Stimulated activated CD4-positive, alpha-beta T cell treated with anti-CD3 and anti-CD28 coated beads, Interleukin-15, amount 100 ng/mL, for 1 hour (primary cell): ENCODE data around the gene MID1.
"Not testable (repeated sequence)": the region's sequence is repeated elsewhere in the genome, so short reads cannot be mapped to it uniquely, and the experiment has no call there.

Experiments used
- DNase-seq, 2 donors: peaks; one replicate each; pipeline ENCODE4 v3.0.0-alpha.2; 2020; ENCODE audit warnings: low read depth in 1 of 2, low spot score in 1 of 2

MID1 gene

DNA sequence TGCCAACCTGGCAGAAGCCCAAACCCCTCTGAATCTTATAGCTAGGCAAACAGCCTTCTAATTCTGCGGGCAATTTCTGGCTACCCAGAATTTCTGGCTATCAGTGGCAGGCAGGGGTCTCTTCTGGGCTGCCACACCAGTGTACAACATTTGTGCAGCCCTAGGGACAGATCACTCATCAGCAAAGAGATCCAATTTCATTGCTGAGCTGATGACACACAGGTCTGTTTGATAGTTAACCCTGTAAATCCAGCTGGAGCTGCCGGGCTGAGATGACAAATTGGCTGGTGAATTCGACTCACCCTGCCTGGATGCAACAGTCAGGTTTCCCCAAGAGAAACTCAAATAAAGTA is 2.4 kb downstream of the MID1 start:
- no peak for DNase-seq

DNA sequence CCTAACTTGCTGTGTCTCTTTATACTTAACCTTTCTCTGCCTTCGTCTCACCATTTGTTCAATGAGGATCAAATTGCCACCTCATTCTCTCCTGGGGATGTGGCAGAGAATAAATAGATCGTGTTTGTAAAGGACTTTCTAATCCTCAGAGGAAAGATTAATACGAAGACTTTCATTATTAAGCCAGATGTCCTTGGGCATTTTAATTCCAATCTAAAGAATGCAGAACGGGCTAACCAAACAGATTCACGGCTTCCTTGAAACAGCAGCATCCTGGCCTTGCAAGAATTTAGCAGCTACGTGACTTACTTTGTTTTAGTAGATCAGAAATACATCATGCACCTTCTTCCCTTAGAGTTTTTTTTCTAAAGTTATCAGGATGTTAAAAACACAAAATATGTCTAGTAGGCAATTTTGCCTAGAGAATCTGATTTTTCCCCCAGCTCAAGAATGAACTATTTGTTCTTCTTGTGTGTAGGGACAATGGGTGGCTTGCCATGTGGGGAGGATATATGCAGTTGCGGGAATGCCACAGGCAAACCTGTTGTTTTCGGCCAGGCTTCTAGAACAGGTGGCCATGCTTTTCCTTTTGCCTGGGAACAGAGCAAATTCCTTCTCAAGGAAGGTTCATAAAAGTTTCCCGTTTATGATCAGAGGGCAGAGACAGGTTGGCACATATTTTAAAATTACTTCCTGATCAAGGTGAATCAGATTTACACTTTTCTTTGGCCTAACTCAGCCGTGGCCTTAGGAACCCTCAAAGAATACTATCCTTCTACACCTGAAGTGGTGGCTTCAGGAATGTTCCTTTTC is 3.0 kb downstream of the MID1 start:
- no peak for DNase-seq

DNA sequence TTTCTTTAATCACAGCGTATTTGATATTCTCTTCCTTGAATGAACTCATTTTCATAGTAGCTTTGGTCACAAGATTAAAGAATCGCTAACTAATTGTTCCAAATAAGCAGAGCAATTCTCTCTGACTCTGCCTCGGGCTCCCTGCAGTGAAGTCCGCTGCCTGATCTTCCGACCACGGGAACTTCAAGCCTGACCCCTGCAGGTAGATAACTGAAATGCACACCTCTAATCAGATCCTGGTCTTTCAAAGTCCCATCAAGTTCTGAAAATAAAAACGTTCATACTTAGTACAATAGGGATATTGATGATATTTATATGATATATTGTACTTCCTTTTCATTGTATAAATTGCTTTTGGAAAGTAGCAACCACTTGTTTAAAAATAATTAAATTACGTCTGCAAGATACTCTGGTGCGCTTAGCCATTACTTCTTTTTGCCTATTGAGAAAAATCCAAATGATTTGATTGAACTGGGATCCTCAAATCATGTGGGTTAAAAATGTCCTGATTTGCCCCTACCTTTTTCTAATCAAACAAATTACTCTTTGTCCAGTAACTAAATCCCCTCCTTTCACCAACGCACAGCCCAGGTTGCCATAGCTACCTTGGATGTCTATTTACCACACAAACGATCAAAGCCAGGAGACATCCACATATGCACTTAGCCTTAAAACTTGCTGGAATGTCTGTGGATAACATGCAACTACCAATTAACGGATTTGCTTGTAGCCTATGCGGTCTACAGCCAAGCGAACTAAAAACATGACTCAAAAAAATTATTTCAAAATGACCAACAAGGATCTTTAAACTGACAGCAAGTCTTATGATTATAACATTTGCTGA is 4.2 kb downstream of the MID1 start:
- no peak for DNase-seq

DNA sequence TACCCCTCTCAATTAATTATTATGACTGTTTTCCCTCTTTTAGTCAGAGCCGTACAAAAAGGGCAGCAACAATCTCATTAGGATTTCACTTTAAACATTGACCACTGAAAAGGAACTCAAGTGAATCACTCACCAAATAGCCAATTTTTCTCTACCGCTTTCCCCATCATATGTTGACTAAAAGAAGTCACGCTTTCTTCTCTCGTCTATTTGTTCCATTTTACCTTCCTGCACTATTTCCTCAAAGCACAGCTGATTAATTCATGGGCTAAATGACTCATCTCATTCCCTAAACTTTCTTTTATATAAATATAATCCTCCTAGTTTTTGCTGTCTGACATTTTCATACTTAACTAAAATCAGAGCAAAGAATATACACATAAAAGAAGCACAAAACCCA is 8.2 kb downstream of the MID1 start:
- DNase-seq: no peak

DNA sequence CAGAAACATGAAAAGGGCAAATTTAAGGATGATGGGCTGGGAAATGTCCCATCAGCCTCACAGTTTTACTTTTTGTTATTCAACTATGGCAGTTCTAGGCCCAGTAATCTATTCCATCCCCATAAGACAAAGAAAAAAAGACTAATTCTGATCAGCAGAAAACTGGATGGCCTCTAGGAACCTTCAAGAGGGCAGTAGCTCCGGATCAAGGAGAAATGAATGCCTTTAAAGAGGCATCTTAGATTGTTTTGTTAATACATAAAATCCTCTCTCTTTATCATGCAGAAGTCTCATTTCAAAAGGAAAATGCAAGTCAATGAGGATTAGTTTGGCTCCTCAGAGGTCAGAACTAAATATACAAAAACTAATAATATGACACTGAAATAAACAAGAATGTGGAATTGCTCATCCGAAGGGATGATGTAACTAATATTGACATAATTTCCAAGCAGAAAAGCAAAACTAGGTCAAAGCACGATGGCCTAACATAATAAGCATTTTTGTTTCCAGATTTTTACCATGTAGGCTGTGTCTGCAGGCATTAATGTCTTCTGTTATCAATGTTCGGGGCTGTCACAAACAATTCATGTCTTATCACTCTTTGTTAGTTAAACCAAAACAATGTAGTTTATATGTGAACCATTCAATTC is 8.8 kb downstream of the MID1 start:
- no peak for DNase-seq

DNA sequence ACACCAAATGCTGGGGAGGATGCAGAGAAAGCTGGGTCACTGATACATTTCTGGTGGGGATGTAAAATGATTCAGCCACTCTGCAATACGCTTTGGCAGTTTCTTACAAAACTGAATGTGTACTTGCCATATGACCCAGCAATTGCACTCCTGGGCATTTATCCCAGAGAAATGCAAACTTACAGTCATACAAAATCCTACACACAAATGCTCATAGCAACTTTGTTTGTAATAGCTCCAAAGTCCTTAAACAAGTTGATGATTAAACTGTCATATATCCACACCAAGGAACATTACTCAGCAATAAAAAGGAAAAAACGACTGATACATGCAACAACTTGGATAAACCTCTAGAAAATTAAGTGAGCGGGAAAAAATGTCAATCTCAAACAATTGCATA is 12.3 kb downstream of the MID1 start:
- no peak for DNase-seq

DNA sequence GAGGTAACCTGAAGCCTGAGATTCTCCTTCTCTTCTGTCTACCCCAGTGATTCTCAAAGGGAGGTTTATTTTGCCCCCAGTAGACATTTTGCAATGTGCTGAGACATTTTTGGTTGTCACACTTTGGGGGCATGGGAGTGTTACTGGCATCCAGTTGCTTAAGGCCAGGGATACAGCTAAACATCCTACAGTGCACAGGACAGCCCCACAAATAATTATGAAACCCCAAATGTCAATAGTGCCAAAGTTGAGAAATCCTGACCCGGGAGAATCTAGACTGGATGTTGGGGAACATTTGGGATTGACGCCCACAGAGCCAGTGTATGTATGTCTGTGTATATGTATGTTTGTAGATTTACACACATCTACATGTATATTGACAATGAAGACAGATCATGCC is 13.2 kb downstream of the MID1 start:
- DNase-seq: no peak

DNA sequence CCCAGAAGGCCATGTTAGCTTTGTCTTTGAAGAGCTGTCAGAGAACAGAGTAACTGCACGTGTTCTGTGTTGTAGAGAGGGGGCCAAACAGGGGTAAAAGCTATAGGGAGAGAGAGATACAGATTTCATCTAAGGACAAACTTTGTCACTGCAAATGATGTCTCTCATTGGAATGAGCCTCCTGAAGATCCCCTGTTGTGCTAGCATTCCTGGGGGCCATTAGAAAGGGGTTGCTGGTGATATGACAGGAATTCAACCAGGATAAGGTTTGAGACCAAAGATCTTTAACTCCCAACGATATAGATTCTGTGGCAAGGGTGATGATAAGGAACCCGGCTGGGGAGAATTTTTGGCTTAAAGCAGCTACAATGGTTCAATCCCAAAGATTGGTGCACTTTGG is 16.8 kb downstream of the MID1 start:
- DNase-seq: no peak

DNA sequence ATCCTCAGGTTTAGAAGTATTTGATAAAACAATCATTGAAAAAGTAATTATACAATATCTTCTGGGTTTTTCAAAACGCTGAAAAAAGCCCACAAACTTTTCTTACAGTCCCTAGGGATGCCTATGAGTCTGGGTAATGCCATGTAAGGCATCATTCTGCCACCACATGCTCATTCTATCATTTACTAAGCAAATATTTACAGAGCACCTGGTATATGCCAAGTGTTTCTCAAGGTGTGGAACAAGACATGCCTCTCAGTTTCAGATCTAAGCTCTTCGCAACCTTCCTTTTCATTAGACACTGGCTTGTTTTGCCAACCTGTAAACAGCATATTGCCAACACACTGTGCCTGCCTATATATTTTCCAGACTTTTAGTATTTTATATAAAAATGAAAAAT is 17.7 kb downstream of the MID1 start:
- DNase-seq: no peak

DNA sequence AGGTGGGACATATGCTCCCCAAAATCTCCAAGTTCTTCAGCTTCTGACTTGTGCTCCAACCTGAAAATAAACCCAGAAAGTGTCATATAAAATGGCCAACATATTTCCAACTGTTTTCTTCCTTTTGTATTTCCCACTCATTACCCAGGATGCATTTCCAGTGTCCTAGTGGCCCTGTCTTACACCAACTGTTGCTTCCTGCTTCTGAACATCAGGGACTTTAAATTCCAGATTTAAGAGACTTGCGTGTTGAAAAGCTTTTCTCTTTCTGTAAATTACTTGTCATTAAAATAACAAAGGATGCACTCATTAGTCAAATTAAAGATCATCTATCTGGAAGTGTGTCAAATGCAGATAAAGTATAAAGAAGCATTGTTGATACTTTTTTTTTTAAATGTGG is 19.9 kb downstream of the MID1 start:
- DNase-seq: no peak

DNA sequence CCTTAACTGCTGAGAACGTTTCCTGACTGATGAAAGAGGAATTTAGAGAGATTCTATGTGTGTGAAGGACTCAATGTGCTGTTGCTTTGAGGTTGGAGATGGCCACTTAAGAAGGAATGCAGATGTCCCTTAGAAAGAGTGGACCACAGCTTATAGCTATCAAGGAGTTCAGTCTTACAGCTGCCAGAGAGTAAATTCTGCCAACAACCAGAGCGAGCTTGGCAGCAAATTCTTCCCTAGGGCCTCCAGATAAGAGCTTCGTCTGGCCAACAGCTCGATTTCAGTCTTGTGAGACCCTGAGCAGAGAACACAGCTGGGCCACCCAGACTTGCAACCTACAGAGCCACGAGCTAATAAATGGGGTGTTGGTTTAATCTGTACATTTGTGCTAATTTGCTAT is 21.8 kb downstream of the MID1 start:
- no peak for DNase-seq

DNA sequence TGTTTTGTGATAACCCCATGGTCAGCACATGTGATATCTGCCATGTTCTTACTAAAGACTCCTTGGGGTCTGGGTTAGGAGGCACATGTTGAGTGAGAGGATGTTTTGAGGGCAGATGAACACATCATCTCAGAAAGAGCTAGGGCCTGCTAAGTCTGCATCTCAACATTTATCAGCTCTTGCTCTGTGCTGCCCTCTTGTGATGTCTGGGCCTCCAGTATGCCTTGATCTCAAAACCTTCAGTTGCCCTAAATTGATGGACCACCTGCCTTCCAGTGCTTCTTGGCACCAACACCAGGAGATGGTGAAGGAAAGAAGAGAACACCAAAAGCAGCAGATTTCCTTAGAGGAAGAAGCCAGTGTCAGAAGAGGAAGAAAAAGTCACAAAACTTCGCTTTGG is 22.5 kb downstream of the MID1 start:
- DNase-seq: no peak

DNA sequence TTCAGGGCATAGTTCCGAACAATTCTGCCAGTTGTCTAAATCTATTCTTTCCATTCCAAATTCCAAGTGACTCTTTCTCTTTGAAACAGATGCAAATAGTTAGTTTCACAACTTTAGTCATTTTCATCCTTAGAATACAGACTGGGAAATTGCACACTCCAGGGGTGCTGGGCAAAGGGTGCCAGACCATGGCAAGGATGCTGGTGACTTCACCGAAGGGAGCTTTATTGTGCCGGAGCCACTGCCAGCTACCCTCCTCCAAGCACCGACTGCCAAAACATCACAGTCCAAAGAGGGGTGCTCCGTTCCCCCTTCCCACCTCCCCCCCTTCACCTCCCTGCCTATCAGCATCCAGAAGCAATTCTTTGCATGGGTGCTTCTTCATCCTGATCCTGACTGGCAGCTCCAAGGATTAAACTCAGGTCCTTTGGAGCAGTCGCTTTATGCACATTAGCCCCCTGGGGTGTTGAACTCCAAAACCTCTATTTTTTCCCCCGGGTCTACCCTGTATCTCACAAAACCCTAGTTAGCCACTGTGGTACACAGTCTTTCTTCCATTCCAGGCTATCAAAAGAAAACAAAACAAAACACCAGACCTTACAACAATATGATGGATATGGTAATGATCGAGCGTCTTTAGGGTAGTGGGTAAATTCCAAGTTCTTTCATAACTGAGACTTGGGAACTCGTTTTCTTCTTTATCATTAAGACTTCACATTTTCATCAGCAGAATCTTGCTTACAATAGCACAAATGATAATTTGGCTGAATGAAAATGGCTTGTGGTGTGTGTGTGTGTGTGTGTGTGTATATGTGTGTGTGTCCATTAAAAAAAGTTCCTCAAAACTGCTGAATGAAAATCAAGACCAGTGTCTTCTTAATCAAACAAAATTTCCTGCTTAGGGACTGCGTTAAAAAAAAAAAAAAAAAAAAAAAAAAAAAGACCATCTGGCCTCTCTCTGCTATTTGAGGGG is 28.7 kb downstream of the MID1 start:
- DNase-seq: no peak

DNA sequence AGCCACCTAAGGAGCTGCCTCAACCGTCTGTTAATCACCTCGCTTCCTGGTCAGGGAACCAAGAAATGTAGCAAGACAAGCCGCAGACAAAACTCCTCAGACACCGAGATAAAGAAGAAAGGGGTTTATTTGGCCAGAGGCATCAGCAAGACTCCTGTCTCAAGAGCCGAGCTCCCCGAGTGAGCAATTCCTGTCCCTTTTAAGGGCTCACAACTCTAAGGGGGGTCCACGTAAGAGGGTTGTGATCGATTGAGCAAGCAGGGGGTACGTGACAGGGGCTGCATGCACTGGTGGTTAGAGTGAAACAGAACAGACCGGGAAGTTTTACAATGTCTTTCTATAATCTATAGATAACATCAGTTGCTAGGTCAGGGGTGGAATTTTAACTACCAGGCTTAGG is 30.6 kb downstream of the MID1 start:
- not testable (repeated sequence) for DNase-seq

DNA sequence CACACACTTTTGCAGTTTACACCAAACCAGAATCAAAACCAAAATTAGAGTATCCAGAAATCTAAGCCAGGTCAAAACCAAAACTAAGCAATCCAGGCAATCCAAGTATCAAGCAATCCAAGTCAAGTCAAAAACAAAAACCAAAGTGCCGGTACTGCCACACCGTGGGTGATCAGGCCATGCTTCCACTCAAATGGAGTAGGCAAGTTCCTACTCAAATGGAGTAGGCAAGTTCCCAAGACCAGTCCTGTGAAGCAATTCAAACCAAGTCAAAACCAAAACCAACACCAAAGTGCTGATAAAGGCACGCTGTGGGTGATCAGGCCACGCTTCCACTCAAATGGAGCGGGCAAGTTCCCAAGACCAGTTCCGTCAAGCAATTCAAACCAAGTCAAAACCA is 31.3 kb downstream of the MID1 start:
- DNase-seq: no peak

DNA sequence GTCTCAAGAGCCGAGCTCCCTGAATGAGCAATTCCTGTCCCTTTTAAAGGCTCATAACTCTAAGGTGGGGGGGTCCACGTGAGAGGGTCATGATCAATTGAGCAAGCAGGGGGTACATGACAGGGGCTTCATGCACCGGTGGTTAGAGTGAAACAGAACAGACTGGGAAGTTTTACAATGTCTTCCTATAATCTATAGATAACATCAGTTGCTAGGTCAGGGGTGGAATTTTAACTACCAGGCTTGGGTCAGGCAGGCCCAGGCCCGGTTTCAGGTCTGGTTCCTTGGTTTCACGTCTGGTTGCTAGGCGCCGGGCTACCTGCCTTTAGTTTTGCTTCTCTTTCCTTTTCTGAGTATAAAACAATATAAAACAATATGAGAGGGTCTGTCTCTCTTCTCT is 35.5 kb downstream of the MID1 start:
- not testable (repeated sequence) for DNase-seq

DNA sequence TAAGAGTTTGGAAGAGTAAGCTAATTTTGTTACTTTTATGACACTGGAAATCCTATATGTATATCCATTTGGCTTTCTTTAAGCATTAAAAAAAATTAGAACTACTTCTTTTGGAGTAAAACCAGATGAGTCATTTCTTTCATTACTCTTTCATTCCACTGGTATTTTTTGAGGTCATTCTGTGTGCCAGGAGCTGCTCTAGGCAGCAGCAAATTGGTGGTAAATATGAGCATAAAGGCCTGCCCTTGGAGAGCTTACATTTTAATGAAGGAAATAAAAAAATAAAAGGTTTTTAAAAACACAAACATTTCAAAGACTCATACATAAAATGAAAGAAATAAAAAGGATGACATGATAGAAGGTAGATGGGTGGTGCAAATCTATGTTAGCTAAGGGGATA is 37.4 kb downstream of the MID1 start:
- DNase-seq: no peak

DNA sequence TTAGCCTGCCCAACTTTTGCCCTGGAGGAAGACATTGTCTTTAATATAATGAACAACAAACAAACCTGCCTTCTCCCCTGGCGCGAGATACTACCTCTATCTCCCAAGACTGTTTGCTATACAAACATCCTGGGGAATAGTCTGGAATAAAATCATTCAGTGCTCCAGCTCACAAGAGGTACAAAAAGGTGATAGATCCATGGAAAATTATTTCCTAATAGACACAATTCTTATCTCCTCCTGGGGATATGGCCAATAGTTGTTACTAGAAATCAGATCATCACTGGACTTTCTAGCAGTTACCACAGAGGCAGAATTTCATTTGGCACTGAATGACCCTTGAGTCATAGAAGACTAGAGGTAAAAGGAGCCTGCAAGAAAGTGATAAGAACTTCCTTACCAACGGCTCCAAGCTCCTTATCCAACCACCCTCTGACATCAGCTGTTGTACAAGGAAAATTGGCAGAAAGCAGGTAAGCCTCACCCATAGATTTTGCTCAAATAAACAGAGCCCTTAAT is 38.1 kb downstream of the MID1 start:
- no peak for DNase-seq

DNA sequence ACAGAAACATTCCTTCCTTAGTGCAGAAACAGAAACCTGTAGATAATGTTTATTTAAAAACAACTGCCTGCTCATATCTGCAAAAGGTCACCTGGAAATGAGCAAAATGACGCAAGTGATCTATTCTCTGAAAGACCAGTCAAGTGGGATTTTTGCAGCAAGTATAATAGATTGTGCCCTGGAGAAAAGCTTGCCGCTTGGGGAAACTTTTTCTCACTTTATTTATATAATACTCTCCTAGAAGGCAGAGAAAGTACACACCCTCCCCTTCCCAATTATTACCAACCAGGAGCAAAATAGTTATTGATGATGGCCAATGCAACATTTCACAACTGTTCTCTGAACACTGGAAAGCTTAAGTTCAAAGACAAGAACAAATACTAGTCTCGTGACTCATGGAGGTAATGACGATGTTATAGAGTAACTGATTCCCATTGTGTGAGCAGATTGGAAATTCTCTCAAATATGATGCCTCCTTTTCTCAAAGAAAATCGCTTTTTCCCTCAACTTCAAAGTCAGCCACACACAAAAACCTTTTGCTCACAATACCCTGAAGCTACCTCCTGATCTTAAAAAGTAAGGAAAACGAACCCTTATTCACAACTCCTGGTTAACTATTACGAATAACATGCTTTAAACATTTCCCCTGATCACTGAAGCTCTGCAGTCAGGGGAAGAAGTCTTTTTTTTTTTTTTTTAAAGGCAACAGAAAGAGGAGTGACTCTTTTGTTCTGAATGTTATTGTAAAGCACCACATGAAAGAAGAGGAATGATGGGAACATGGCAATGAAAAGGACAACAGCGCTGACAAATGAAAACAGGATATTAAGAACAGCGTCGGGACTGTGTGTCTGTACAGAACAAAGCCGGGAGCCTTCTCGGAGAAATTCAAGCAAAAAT is 41.0 kb downstream of the MID1 start:
- no peak for DNase-seq

DNA sequence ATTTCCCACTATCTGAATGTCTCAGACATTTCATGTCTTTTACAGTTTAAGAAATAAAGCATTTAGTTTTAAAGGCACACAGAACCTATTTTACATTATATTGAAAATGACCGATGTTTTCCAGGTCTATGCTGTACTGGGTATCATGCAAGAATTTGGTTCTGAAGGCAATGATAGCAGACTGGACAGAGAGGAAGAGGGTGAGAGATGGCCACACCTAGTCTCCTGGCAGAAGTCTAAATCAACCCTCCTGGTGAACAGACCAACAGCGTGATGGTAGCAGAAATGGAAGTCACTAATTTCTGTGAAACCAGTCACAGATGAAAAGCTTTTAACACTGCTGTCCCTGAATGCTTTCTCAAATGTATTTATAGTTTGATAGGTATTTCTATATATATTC is 41.9 kb downstream of the MID1 start:
- no peak for DNase-seq
